ENCODE measurements around the gene STK11. TPM values are rescaled to one million over a fixed set of nuclear protein-coding genes. Genes with fewer than 3 reads are reported as not detected.

The STK11 gene
- total RNA-seq, 1 donor from 2014 or later: 104 TPM

DNA sequence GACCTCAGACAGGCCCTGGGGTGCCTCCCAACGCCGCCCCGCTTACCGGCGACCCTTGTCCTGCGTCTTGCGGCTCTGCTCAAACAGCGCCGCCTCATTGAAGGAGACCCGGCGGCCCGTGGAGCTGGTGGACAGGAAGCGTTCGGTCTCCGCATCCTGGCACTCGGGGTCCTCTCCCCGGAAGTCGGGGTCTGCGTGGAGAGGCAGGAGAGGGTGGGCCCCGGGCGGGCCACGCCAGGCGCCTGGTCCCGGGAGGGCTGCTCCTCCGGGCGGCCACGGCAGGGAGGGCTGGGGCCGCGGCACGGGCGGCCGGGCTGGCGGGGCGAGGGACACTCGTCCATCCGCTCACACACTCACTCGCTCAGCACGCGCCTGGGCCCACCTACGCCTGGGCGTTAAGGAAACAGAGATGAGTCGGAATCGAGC, 29.4 kb downstream of the STK11 start:
- DNase-seq (ENCODE audit: low spot score in 2 of 2): no peak
- Histone ChIP-seq H3K4me3 (no peak overlapping the region), H3K4me1 (peaks cover 3 to 20% of the 10 kb centered on the region in 2 donors), H3K36me3 (no peaks in the 10 kb centered on the region), H3K9me3 (no peaks in the 10 kb centered on the region), H3K27me3 (no peaks in the 10 kb centered on the region), H3K27ac (no peak overlapping the region)
- TF ChIP-seq, protein P1, sequence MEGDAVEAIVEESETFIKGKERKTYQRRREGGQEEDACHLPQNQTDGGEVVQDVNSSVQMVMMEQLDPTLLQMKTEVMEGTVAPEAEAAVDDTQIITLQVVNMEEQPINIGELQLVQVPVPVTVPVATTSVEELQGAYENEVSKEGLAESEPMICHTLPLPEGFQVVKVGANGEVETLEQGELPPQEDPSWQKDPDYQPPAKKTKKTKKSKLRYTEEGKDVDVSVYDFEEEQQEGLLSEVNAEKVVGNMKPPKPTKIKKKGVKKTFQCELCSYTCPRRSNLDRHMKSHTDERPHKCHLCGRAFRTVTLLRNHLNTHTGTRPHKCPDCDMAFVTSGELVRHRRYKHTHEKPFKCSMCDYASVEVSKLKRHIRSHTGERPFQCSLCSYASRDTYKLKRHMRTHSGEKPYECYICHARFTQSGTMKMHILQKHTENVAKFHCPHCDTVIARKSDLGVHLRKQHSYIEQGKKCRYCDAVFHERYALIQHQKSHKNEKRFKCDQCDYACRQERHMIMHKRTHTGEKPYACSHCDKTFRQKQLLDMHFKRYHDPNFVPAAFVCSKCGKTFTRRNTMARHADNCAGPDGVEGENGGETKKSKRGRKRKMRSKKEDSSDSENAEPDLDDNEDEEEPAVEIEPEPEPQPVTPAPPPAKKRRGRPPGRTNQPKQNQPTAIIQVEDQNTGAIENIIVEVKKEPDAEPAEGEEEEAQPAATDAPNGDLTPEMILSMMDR (IDR thresholded peaks at IDR 0.05): no peak
- intact Hi-C loops (cut with DNase I): no loop called here

DNA sequence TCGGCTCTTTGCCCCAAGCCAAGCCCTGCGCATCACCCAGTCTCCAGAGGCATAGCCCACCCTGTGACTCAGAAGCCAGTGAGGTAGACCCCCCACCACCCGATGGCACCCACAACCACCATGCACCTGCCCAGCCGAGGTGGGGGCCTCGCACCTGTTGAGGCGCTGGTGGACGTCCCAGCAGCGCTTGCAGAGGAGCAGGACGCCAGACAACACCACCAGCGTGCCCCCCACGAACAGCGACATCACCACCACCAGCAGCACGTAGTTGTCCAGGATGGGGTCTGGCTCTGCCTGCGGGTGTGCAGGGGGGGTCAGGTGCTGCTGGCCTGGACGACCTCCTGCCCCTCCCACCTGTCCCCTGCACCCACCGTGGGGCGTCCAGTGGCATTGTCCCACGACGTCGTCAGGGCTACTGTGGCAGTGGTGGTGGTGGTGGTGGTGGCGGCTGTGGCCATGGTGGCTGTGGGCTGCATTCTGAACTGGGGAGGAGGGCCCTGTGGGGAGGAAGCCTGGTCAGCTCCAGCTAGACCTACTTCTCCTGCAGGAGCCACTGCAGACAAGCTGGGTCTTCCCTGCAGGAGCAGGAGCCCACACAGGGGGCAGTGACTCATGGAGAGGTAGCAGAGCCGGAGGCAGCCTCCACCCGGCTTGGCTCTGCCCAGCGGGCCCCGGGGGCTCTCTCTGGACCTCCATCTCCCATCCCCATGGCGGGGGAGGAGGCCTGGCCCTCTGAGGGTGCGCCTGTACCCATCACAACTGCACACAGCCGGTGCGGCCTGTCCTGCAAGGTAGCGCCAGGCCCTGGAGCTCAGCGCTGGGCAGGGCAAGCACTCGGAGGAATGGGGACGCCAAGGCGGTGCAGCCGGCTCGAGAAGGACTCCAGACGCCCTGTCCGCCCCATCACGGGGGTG, 30.3 kb downstream of the STK11 start:
- H3K27ac ChIP-seq: no peak overlapping the region
- H3K27me3 ChIP-seq: no peaks in the 10 kb centered on the region
- H3K4me1 ChIP-seq: peaks cover 6 to 24% of the 10 kb centered on the region in 2 donors
- TF ChIP-seq, protein P1 (IDR thresholded peaks at IDR 0.05): no peak
- no peak overlapping the region for H3K4me3 ChIP-seq
- intact Hi-C loops (cut with DNase I): no loop called here
- no peaks in the 10 kb centered on the region for H3K36me3 ChIP-seq
- DNase-seq (ENCODE audit: low spot score in 2 of 2): no peak
- H3K9me3 ChIP-seq: no peaks in the 10 kb centered on the region

DNA sequence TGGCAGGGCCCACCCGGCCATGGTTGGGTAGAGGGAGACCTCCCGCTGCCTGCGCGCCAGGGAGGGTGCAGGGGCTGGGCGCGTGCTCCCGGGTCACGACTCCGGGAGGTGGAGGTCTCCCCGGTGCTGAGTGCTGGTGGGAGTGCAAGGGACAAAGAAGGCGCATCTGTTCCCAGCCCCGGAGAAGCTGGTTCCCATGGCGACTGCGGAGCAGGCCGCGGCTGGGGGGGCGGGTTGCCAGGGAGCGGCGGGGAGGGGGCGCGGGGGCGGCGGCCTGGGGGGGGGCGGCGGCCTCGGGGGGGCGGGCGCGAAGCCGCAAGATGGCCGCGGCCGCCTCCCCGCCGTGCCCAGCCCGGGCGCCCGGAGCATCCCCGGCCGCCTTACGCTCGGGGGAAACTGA, 31.0 kb downstream of the STK11 start:
- Histone ChIP-seq H3K9me3 (no peaks in the 10 kb centered on the region), H3K36me3 (no peaks in the 10 kb centered on the region), H3K27ac (no peak overlapping the region), H3K4me1 (peaks cover 10 to 29% of the 10 kb centered on the region in 2 donors), H3K27me3 (no peaks in the 10 kb centered on the region), H3K4me3 (peak overlapping the region; percentile 47 to 71)
- DNase-seq (ENCODE audit: low spot score in 2 of 2): no peak
- intact Hi-C loops (cut with DNase I): no loop called here
- TF ChIP-seq, protein P1 (IDR thresholded peaks at IDR 0.05): no peak

DNA sequence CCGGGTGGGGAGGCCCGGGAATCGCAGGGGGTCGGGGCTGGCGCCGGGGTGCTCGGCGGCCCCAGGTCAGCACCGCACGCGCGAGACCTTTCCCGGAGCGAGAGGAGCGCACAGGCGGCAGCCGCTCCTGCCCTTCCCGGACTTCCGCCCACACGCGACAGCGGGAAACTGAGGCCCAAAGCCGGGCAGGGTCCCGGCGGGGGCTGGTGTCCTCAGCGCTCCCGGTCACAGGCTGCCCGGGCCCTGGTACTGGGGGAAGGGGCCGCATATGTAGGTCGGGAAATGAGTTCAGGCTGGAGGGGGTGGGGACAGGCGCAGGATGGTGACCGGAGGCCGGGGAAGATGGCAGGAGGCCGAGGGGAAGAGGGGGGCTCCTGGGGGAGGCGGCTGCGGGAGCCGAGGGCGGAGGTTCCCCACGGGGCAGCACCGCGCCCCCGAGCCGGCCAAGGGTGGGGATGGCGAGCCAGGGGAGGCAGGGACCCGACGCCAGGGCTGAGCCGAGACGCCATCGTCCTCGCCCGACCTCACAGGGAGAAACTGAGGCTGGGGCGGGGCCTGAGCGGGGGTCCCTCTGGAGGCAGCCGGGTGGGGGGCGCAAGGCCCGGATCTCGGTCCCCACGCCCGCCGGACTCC, 31.6 kb downstream of the STK11 start:
- no peak for DNase-seq (ENCODE audit: low spot score in 2 of 2)
- peaks cover 11 to 30% of the 10 kb centered on the region in 2 donors for H3K4me1 ChIP-seq
- peak overlapping the region in 1 of 2 donors; percentile 4 for H3K27ac ChIP-seq

DNA sequence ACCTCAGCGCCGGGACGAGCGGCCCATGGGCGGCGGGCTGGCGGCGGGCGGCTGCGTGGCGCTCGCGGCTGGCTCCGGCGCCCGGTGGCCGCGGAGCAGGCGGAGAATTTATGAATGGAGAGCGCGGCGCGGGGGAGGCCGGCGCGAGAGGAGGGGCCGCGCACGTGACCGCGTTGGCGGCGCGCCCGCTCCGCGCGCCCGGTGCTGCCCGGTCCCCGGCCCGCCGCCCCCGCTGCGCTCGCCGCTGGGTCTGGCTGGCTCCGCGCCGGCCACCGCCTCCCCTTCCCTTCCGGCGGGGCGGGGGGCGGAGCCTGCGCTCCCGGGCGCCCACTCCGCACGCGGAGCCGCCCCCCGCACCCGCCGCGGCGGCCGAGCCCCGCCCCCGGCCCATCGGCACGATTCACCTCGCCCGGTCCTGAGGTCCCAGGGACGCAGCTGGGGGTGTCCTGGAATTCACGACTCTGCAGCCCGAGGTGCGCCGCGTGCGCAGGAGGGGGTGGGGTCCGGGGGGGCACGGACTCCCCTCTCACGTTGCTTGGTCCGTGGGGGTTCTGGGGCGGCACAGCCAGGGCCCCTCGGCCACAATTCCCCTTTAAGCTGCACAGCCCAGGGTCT, 32.3 kb downstream of the STK11 start, which contains the start of gene CBARP:
Gene CBARP, minus strand, starts transcription at position 252 of the 615 bp plus-strand sequence. CDS start 1,905 bp downstream, outside the sequence.
- Histone ChIP-seq H3K4me1 (peaks cover 15 to 31% of the 10 kb centered on the region in 2 donors), H3K9me3 (no peaks in the 10 kb centered on the region), H3K27ac (peak within 1 kb of the TSS; percentile 80 to 92), H3K27me3 (no peaks in the 10 kb centered on the region), H3K4me3 (peak within 1 kb of the TSS; percentile 47 to 71), H3K36me3 (no peaks in the 10 kb centered on the region)
- DNase-seq (ENCODE audit: low spot score in 2 of 2): no peak
- intact Hi-C loops (cut with DNase I): loop anchor here (1.0 to 2.0 kb wide), 2 partner anchors 33 to 65 kb away; partner anchors contain the start of gene STK11
- TF ChIP-seq, protein P1 (IDR thresholded peaks at IDR 0.05): no peak

More for the DNA sequence above, 31.6 kb downstream of the STK11 start:
- Histone ChIP-seq H3K4me3 (peak overlapping the region; percentile 47 to 71), H3K36me3 (no peaks in the 10 kb centered on the region), H3K27me3 (no peaks in the 10 kb centered on the region), H3K9me3 (no peaks in the 10 kb centered on the region)
- TF ChIP-seq, protein P1 (IDR thresholded peaks at IDR 0.05): no peak
- intact Hi-C loops (cut with DNase I): no loop called here

Data from ascending aorta (tissue), 2 donors.